Transverse colon (tissue), 4 donors: ENCODE results near the gene CCDC74A. TPM values are rescaled to one million over a fixed set of nuclear protein-coding genes. Genes with fewer than 3 reads are reported as not detected.
"Not testable (repeated sequence)": the region's sequence is repeated elsewhere in the genome, so short reads cannot be mapped to it uniquely, and the experiment has no call there.

Source experiments
- DNase-seq: peaks from one replicate; pipeline ENCODE4 v3.0.0-alpha.2; 2019
- H3K27ac ChIP-seq, 4 donors: fragments of 200-600 bp; sonication (generic); 2 replicates each; pipeline ENCODE4 v1.5.1; 2016 to 2018; ENCODE audit warnings: inconsistent platforms in 4 of 4
- H3K27me3 ChIP-seq: fragments of 200-600 bp; sonication (generic); 2 replicates; pipeline ENCODE4 v1.5.1; 2017; ENCODE audit warnings: inconsistent platforms
- H3K36me3 ChIP-seq, 4 donors: fragments of 200-600 bp; sonication (generic); 2 replicates each; pipeline ENCODE4 v1.5.1; 2017 to 2019; ENCODE audit warnings: inconsistent platforms in 4 of 4
- H3K4me1 ChIP-seq, 4 donors: fragments of 200-600 bp; sonication (generic); 2 replicates each; pipeline ENCODE4 v1.5.1; 2017 to 2020; ENCODE audit warnings: inconsistent platforms in 4 of 4
- H3K4me3 ChIP-seq, 4 donors: fragments of 200-600 bp; sonication (generic); 1 replicate in 1 of 4; 2 replicates in 3 of 4; pipeline versions ENCODE4 v1.5.1 to v1.6.1; 2017 to 2019; ENCODE audit warnings: inconsistent platforms in 4 of 4
- H3K9me3 ChIP-seq, 2 donors: fragments of 200-600 bp; sonication (generic); 2 replicates each; pipeline ENCODE4 v1.5.1; 2017 to 2019; ENCODE audit warnings: inconsistent platforms in 2 of 2
- EP300 ChIP-seq: sonication (generic); formaldehyde crosslinking; IDR thresholded peaks from one replicate; pipeline ENCODE4 v1.6.1; 2017; ENCODE audit warnings: antibody characterized with exemption, low read depth
- POLR2A ChIP-seq: fragments of 450-650 bp; IDR thresholded peaks from one replicate; pipeline ENCODE4 v1.6.1; 2016; ENCODE audit warnings: antibody characterized with exemption, mild to moderate bottlenecking, moderate library complexity
- POLR2AphosphoS5 ChIP-seq, 3 donors: sonication (generic); formaldehyde crosslinking; IDR thresholded peaks; one replicate each; pipeline ENCODE4 v1.6.1; 2016; ENCODE audit warnings: antibody characterized with exemption in 3 of 3
- WGBS, 2 donors: methylation state at CpG; one replicate each; pipeline ENCODE4 v1.1.5; 2018; ENCODE audit warnings: low coverage in 1 of 2; 5-methylcytosine and 5-hydroxymethylcytosine counted together
- in situ Hi-C, 4 donors: fragments of 200-750 bp; cut with MboI; loops; one replicate each; pipeline versions ENCODE4 v1.15.0 to v1.15.1; 2017; ENCODE audit warnings: low sequenced_read_pairs in 3 of 4, low pct_ligation_motif_present in 1 of 4, low pct_unique_long_range_greater_than_20kb in 1 of 4
- intact Hi-C: fragments of 100-400 bp; cut with DNase I; formaldehyde crosslinking; loops from one replicate; pipeline ENCODE4 v1.15.1; 2023; ENCODE audit warnings: low total_unique reads
- total RNA-seq, 4 donors: library from RNA; depleted of rRNA; stranded (reverse); fragments of >200 nt; gene quantifications; one replicate each; pipeline ENCODE4 v1.1.0, GENCODE V29; 2016
- TF ChIP-seq, protein P1 (sequence below), 5 experiments: fragments of 200-600 bp in 3 of 5; fragments of 450-650 bp in 2 of 5; sonication (generic) in 3 of 5; IDR thresholded peaks; 1 replicate in 2 of 5; 2 replicates in 3 of 5; pipeline ENCODE4 v1.5.1; 2016 to 2017; ENCODE audit warnings: antibody characterized with exemption in 5 of 5, inconsistent platforms in 3 of 5, mild to moderate bottlenecking in 2 of 5, moderate library complexity in 1 of 5

CCDC74A gene
- total RNA-seq, 4 donors from 2014 or later = 1.8 to 10.9 (median 4.4) TPM; not detected in 1

DNA sequence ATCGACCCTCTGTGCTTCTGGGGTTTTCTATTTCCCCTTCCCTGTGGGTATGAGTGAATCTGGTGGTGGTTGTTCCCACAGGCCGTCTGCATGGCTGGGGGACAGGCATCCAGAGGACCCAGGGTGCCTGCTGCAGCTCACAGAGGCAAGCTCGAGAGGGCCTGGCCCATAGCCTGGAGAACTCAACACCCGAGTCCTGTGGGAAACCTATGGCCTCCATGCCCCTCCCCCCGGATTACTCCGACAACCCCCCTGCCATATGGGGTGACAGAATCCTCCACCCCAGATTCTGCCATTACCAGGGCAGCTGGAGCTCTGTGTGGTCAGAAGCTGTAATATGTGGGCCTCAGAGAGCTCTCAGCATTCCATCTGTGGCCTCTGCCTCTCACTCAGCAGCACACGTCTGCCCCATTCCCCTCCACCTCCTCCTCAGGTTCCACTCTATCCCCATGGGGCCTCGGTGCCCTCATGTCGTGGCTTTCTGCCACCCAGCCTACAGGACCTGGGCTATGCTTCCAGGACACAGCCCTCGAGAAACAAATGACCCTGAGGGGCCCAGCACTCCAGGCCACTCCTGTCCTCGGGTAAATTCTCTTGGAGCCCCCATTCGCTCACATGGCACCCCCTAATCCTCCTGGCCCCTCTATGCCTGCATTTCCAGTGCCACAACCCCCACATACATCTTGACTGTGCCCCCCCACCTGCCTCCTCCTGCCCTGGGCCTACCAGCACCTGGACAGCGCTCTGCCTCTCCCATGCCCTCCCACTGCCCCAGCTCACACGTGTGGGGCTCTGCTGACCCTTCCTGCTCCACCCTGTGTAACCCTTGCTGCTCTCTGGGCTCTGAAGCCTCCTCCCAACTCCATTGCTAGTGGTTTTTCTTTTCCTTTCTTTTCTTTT lies 39.1 kb upstream of the CCDC74A start:
- Histone ChIP-seq H3K27me3 (no peaks in the 10 kb centered on the region), H3K4me3 (no peak overlapping the region), H3K4me1 (peaks cover 0 to 13% (median 10%) of the 10 kb centered on the region in 4 donors), H3K27ac (no peak overlapping the region), H3K36me3 (no peaks in the 10 kb centered on the region), H3K9me3 (no peaks in the 10 kb centered on the region)
- no peak for TF ChIP-seq POLR2A
- TF ChIP-seq EP300 = no peak
- TF ChIP-seq POLR2AphosphoS5 (IDR thresholded peaks at IDR 0.05) = no peak
- TF ChIP-seq, protein P1, sequence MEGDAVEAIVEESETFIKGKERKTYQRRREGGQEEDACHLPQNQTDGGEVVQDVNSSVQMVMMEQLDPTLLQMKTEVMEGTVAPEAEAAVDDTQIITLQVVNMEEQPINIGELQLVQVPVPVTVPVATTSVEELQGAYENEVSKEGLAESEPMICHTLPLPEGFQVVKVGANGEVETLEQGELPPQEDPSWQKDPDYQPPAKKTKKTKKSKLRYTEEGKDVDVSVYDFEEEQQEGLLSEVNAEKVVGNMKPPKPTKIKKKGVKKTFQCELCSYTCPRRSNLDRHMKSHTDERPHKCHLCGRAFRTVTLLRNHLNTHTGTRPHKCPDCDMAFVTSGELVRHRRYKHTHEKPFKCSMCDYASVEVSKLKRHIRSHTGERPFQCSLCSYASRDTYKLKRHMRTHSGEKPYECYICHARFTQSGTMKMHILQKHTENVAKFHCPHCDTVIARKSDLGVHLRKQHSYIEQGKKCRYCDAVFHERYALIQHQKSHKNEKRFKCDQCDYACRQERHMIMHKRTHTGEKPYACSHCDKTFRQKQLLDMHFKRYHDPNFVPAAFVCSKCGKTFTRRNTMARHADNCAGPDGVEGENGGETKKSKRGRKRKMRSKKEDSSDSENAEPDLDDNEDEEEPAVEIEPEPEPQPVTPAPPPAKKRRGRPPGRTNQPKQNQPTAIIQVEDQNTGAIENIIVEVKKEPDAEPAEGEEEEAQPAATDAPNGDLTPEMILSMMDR (IDR thresholded peaks at IDR 0.05) = no peak
- 57 to 87% methylated on average over 3 to 14 of the region's 14 CpGs for WGBS, 2 donors
- DNase-seq = no peak
- in situ Hi-C loops (loop anchor here in 1 of 4 donors (5.0 kb wide), 1 partner anchor 1301 kb away; no protein-coding TSS in a partner anchor), intact Hi-C loops (no loop called here)

DNA sequence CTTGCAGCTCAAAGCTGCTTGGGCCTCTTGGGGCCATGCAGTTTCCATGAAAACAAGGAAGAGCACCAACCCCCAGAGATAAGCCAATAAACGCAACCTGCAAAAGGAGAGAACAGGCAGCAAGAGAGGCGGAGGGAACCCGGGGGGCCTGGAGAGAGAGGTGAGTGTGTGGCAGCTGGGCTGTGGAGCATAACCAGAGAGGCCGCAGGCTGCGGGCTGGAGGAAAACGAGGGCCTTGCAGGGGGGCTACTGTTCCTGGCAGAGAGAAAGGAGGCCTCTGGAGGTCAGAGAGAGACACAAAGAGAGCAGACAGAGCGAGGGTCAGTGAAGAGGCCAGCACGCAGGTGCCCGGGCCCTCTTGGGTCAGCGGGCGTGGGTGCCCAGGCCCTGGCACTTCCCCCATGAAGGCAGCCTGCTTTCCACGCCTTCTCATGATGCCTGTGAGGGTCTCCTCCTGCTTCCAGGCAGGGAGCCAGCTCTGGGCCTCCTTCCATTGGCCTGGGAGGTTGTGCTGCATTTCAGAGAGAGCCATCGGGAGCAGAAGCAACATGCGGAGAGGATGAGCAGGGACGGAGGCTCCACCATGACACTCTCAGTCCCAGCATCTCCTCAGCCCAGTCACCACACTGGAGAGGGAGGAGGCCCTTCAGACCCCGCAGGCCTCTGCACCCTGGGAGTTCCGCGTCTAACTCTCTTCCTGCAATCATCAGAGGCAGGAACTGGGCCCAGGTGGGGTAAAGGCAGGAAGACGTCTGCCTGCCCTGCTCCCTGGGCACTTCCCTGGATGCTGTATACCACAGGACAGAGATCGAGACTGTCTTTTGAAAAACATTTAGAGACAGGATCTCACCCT lies 36.8 kb upstream of the CCDC74A start:
- peaks cover 6 to 30% (median 21%) of the 10 kb centered on the region in 4 donors for H3K4me1 ChIP-seq
- 65% methylated on average over 20 of the region's 20 CpGs; no CpG with 5 or more reads in 1 of the 2 donors for WGBS, 2 donors
- H3K27me3 ChIP-seq, in situ Hi-C loops, H3K9me3 ChIP-seq, intact Hi-C loops, H3K36me3 ChIP-seq: not testable (repeated sequence)
- H3K27ac ChIP-seq = peak overlapping the region in 3 of 4 donors; percentile 62 to 96 (median 94)
- peak overlapping the region in 3 of 4 donors; percentile 53 to 96 (median 87) for H3K4me3 ChIP-seq
- peak; percentile 33 for DNase-seq

GRCh38 chr2:131491469-131491836 lies 36.2 kb upstream of the CCDC74A start:
- peak overlapping the region in 3 of 4 donors; percentile 62 to 96 (median 94) for H3K27ac ChIP-seq
- H3K4me1 ChIP-seq = peaks cover 6 to 30% (median 21%) of the 10 kb centered on the region in 4 donors
- intact Hi-C loops, H3K36me3 ChIP-seq, DNase-seq, in situ Hi-C loops, H3K9me3 ChIP-seq, H3K27me3 ChIP-seq: not testable (repeated sequence)
- peak overlapping the region; percentile 42 to 96 (median 70) for H3K4me3 ChIP-seq
- WGBS, 2 donors = 7% methylated on average over 20 of the region's 22 CpGs; no CpG with 5 or more reads in 1 of the 2 donors

DNA sequence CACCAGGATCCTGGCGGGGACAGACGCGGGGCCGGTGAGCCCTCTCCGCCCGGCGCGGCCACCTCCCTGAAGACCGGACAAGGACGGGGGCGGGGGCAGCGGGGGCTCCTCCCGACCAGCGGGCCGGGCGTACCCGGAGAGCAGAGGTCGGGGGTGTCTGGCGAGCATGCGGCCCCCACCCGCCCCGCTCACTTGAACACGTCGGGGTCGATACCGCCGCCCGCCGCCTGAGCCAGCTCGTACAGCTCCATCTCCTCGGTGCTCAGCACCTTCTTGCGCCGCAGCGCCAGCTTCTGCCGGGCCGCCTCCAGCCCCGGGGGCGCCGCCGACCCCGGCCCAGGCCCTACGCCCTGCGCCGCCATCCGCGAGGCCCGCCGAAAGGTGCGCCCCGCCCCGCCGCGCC lies 35.7 kb upstream of the CCDC74A start, which contains the start of gene MZT2A:
MZT2A (minus strand) TSS at position 383 of the 403 bp plus-strand sequence; CDS start at position 362, 21 bp downstream.
- H3K27me3 ChIP-seq, H3K9me3 ChIP-seq, H3K36me3 ChIP-seq, intact Hi-C loops, in situ Hi-C loops: not testable (repeated sequence)
- 0% methylated on average over 17 of the region's 53 CpGs; no CpG with 5 or more reads in 1 of the 2 donors for WGBS, 2 donors
- Histone ChIP-seq H3K27ac (peak within 1 kb of the TSS; percentile 88 to 96 (median 93)), H3K4me1 (peaks cover 6 to 30% (median 21%) of the 10 kb centered on the region in 4 donors), H3K4me3 (peak within 1 kb of the TSS; percentile 53 to 96 (median 84))
- DNase-seq = peak; percentile 44

- no peaks in the 10 kb centered on the region for H3K27me3 ChIP-seq
- intact Hi-C loops = no loop called here
- H3K9me3 ChIP-seq = no peaks in the 10 kb centered on the region
- peak overlapping the region; percentile 88 to 96 (median 93) for H3K27ac ChIP-seq
- TF ChIP-seq, protein P1 (IDR thresholded peaks at IDR 0.05) = peak; percentile 75 to 96 (median 79)
- TF ChIP-seq EP300 = no peak
- TF ChIP-seq POLR2A = peak; percentile 47
- TF ChIP-seq POLR2AphosphoS5 (IDR thresholded peaks at IDR 0.05) = peak; percentile 33 to 62 (median 56)
- H3K36me3 ChIP-seq = no peaks in the 10 kb centered on the region
- peaks cover 6 to 30% (median 21%) of the 10 kb centered on the region in 4 donors for H3K4me1 ChIP-seq
- 0% methylated on average over 30 of the region's 79 CpGs; no CpG with 5 or more reads in 1 of the 2 donors for WGBS, 2 donors
- in situ Hi-C loops = no loop called here
- peak overlapping the region; percentile 53 to 96 (median 84) for H3K4me3 ChIP-seq
- DNase-seq = peak; percentile 93
Measured at GRCh38 chr2:131492418-131493198, 35.1 kb upstream of the CCDC74A start.
